ENCODE data around the gene TNFRSF21. TPM values are rescaled to one million over a fixed set of nuclear protein-coding genes. Genes with fewer than 3 reads are reported as not detected.

The TNFRSF21 gene
- total and polyA plus RNA-seq, 10 of the 15 experiments (the other 5 are each of a cell fraction or from before 2014, with no cell fraction given), result 0.09 to 1.0 (median 0.27) TPM

DNA sequence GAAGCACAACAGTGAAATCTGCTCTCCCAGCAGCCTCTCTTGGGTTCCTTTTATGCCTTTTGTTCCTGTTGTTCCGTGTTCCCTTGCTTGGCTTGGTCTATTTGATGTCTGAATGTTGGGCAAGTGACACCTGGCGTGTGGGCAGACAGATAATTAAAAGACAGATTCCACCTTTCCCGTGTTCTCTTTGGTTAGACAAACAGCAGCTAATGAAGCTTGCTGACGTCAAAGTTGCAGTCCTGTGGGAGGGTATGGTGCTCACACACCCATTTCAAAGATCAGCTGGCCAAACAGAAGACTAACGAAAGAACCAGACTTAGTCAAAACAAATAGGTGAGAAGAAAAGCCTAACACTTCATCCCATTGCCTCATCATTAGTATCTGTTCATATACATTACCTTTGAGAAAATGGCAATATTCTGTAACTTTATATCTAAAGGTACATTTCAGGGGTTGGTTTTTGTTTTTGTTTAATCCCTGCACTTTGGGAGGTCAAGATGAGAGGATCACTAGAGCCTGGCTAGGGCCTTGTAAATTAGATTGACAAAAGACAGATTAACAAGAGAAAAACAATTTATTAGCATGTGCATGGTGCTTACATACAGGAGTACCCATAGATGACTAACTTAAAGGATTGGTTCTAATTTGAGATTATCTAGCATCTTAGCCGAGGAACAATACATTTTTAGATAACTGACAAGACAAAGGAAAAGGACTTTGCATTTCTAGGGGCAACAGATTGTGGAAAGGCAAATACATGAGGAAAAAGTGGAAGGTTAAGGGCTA, 48.9 kb upstream of the TNFRSF21 start (continued):
- no peak for TF ChIP-seq FOXK2 (IDR thresholded peaks at IDR 0.05)
- no peak for TF ChIP-seq NFXL1 (IDR thresholded peaks at IDR 0.05; ENCODE audit: borderline replicate concordance)
- TF ChIP-seq TBL1XR1 (IDR thresholded peaks at IDR 0.05; ENCODE audit: low read depth, low read length), result no peak

DNA sequence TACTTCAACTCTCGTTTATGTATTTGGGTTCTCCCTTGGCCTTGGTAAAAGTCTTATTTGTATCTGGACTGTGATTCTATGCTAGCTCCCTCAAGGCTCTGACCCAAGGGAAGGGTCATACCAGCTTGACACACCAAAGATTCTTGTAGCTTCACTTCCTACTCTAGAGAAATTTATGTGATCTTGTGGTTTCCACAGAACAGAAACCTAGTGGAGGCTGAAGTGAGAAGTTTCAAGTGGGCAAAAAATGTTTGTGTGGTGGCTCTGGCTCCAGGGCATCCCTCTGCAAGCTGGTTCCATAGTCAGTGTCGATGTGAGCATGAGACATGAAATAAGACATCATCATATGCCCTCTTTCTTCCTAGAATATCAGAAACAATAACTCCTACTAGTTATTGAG, 48.1 kb upstream of the TNFRSF21 start:
- H3K4me2 ChIP-seq (ENCODE audit: control insufficient read depth, insufficient read depth), result no peak overlapping the region
- H3K27me3 ChIP-seq (replicated peaks in 1 of 2; ENCODE audit: control insufficient read depth in 2 of 2, insufficient read depth in 2 of 2, low read length in 1 of 2), result no peaks in the 10 kb centered on the region; a peak in 1 of 4 replicates
- FAIRE-seq (no peak), DNase-seq (ENCODE audit: low read depth, low spot score) (peak; percentile 36), ATAC-seq (peak; percentile 84)
- peaks cover 15% of the 10 kb centered on the region for H3K4me1 ChIP-seq (ENCODE audit: control insufficient read depth, insufficient read depth, low read length)
- RAD21 ChIA-PET (ENCODE audit: unreplicated experiment), result interaction anchor here (1.0 to 1.4 kb wide), 3 partner anchors 57 to 379 kb away, joined by 3 to 4 read pairs (median 3); no protein-coding TSS in a partner anchor
- H4K20me1 ChIP-seq (ENCODE audit: control insufficient read depth, insufficient read depth), result no peaks in the 10 kb centered on the region
- H3K36me3 ChIP-seq (ENCODE audit: control insufficient read depth in 2 of 2, insufficient read depth in 2 of 2, low read length in 1 of 2), result no peaks in the 10 kb centered on the region
- POLR2A ChIA-PET, result no interaction called here
- H3K4me3 ChIP-seq, result no peak overlapping the region
- no peak overlapping the region for H2AFZ ChIP-seq (ENCODE audit: control insufficient read depth, low read depth, low read length)
- H3K9me3 ChIP-seq (replicated peaks; ENCODE audit: control insufficient read depth, insufficient read depth, low read length), result no peaks in the 10 kb centered on the region
- H3K79me2 ChIP-seq (ENCODE audit: control insufficient read depth, insufficient read depth, low read length), result no peaks in the 10 kb centered on the region
- in situ Hi-C loops (cut with MboI), result no loop called here
- WGBS (ENCODE audit: insufficient coverage, insufficient replicate concordance, low lambda C conversion rate, missing lambda C conversion rate), result 6% methylated on average over 2 of the region's 2 CpGs
- CTCF ChIA-PET, result no interaction called here
- no peak overlapping the region for H3K27ac ChIP-seq (ENCODE audit: control insufficient read depth, insufficient read depth)
- BruUV-seq (replicated peaks), result no TSS peak
- SMC1A ChIA-PET (ENCODE audit: uncharacterized antibody, unreplicated experiment), result interaction anchor here (0.9 to 1.7 kb wide), 4 partner anchors 10 to 57 kb away, joined by 3 to 5 read pairs (median 3); no protein-coding TSS in a partner anchor
- intact Hi-C loops (cut with micrococcal nuclease; ENCODE audit: unreplicated experiment), result no loop called here
- no peak overlapping the region for H3K9ac ChIP-seq (ENCODE audit: control insufficient read depth, insufficient read depth, low read length)
- TF ChIP-seq NR2C2 (IDR thresholded peaks at IDR 0.05; ENCODE audit: borderline replicate concordance, control insufficient read depth, insufficient read length, low read depth) (no peak), WRNIP1 (IDR thresholded peaks at IDR 0.05; ENCODE audit: borderline replicate concordance, low read depth, low read length) (no peak), ZSCAN29 (IDR thresholded peaks at IDR 0.05) (no peak), PAX8 (IDR thresholded peaks at IDR 0.05) (no peak), ETV6 (conservative IDR thresholded peaks at IDR 0.05 in 1 of 2, IDR thresholded peaks at IDR 0.05 in 1 of 2; ENCODE audit: borderline replicate concordance in 1 of 2, low read depth in 1 of 2) (no peak), NFYB (IDR thresholded peaks at IDR 0.05; ENCODE audit: insufficient read depth, low read depth, low read length) (no peak), RBBP5 (conservative IDR thresholded peaks at IDR 0.05) (no peak), ZZZ3 (IDR thresholded peaks at IDR 0.05; ENCODE audit: control insufficient read depth, insufficient read length, low read depth) (no peak), MEF2A (IDR thresholded peaks at IDR 0.05; ENCODE audit: insufficient read depth, low read depth, low read length) (no peak), JUNB (IDR thresholded peaks at IDR 0.05) (no peak), ZNF622 (IDR thresholded peaks at IDR 0.05) (no peak), ZNF24 (IDR thresholded peaks at IDR 0.05) (no peak), STAT3 (IDR thresholded peaks at IDR 0.05; ENCODE audit: low read depth, low read length) (no peak), NFYA (IDR thresholded peaks at IDR 0.05; ENCODE audit: borderline replicate concordance, low read depth, low read length) (no peak), MYB (IDR thresholded peaks at IDR 0.05; ENCODE audit: borderline replicate concordance, low read depth, low read length) (no peak), TBL1XR1 (IDR thresholded peaks at IDR 0.05; ENCODE audit: low read depth, low read length) (no peak)
- TF ChIP-seq, protein P1, sequence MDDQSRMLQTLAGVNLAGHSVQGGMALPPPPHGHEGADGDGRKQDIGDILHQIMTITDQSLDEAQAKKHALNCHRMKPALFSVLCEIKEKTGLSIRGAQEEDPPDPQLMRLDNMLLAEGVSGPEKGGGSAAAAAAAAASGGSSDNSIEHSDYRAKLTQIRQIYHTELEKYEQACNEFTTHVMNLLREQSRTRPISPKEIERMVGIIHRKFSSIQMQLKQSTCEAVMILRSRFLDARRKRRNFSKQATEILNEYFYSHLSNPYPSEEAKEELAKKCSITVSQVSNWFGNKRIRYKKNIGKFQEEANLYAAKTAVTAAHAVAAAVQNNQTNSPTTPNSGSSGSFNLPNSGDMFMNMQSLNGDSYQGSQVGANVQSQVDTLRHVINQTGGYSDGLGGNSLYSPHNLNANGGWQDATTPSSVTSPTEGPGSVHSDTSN (IDR thresholded peaks at IDR 0.05; ENCODE audit: insufficient replicate concordance, low read depth, low read length), result no peak
- TF ChIP-seq, protein P2, sequence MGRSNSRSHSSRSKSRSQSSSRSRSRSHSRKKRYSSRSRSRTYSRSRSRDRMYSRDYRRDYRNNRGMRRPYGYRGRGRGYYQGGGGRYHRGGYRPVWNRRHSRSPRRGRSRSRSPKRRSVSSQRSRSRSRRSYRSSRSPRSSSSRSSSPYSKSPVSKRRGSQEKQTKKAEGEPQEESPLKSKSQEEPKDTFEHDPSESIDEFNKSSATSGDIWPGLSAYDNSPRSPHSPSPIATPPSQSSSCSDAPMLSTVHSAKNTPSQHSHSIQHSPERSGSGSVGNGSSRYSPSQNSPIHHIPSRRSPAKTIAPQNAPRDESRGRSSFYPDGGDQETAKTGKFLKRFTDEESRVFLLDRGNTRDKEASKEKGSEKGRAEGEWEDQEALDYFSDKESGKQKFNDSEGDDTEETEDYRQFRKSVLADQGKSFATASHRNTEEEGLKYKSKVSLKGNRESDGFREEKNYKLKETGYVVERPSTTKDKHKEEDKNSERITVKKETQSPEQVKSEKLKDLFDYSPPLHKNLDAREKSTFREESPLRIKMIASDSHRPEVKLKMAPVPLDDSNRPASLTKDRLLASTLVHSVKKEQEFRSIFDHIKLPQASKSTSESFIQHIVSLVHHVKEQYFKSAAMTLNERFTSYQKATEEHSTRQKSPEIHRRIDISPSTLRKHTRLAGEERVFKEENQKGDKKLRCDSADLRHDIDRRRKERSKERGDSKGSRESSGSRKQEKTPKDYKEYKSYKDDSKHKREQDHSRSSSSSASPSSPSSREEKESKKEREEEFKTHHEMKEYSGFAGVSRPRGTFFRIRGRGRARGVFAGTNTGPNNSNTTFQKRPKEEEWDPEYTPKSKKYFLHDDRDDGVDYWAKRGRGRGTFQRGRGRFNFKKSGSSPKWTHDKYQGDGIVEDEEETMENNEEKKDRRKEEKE (IDR thresholded peaks at IDR 0.05), result no peak
